Bronchial epithelial cell (primary cell): ENCODE measurements around the gene KRT72. TPM values are rescaled to one million over a fixed set of nuclear protein-coding genes. Genes with fewer than 3 reads are reported as not detected.
A peak's percentile ranks its signal among the peaks of the same experiment; 100 is the strongest.

Experiments used
- DNase-seq: peaks from one replicate; pipeline ENCODE4 v3.0.0-alpha.2; 2010; ENCODE audit warnings: low read depth
- FAIRE-seq: peaks from 2 replicates; lab custom pipeline; 2011; peaks lifted over from hg19 to GRCh38; lab: Jason Lieb, UNC
- H3K27me3 ChIP-seq: 2 replicates; pipeline ENCODE4 v1.5.1; 2011; ENCODE audit warnings: low read length; ENCODE audit not compliant: control insufficient read depth, insufficient read depth
- H3K36me3 ChIP-seq: 2 replicates; pipeline ENCODE4 v1.5.1; 2011; ENCODE audit warnings: low read length; ENCODE audit not compliant: control insufficient read depth, insufficient read depth
- H3K4me3 ChIP-seq: 2 replicates; pipeline ENCODE4 v1.5.1; 2011; ENCODE audit warnings: mild to moderate bottlenecking, low read depth, low read length, control low read depth
- CTCF ChIP-seq: IDR thresholded peaks from 2 replicates; pipeline ENCODE4 v1.5.1; 2011; ENCODE audit warnings: mild to moderate bottlenecking, moderate library complexity, low read length, control low read depth, inconsistent platforms; ENCODE audit not compliant: insufficient read depth, severe bottlenecking
- total RNA-seq: library from RNA; depleted of rRNA; stranded (reverse); fragments of >200 nt; gene quantifications from 2 replicates; pipeline ENCODE4 v1.2.1, GENCODE V29; 2014

KRT72 gene
- total RNA-seq, 1 donor from 2014 or later = not detected

DNA sequence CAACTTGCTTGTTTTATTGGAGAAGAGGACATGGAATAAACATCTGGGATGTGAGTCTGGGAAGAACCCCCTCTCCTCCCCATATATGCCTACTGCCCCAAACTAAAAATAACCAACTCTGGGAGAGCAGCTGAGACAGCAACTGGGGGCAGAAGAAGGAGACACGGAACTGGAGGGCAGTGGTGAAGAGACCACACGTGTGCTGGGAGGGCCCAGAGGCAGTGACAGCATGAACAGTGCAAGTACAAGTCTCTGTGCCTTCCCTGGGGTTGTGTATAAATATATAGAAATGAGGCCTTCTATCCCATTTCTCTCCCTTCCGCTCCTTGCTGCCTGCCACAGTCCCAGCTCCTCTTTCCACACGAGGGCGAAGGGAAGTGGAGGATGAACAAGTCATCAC, 21.1 kb upstream of the KRT72 start:
- Histone ChIP-seq H3K4me3 (no peak overlapping the region), H3K27me3 (peaks cover 5% of the 10 kb centered on the region), H3K36me3 (no peaks in the 10 kb centered on the region)
- DNase-seq (no peak), FAIRE-seq (no peak)
- no peak for TF ChIP-seq CTCF

- no peak for TF ChIP-seq CTCF
- no peak for DNase-seq
These were observed 17.6 kb upstream of the KRT72 start for GRCh38 chr12:52618866-52619265.

GRCh38 chr12:52618216-52618615, 17.0 kb upstream of the KRT72 start, which contains the start of gene KRT73:
KRT73 (minus strand) TSS chr12:52618559; CDS start chr12:52618524, 35 bp downstream.
- Histone ChIP-seq H3K27me3 (peaks cover 5% of the 10 kb centered on the region), H3K36me3 (no peaks in the 10 kb centered on the region), H3K4me3 (no peak within 1 kb of the TSS)
- no peak for TF ChIP-seq CTCF
- DNase-seq = no peak
- FAIRE-seq = no peak

More at GRCh38 chr12:52618866-52619265, 17.6 kb upstream of the KRT72 start:
- peaks cover 5% of the 10 kb centered on the region for H3K27me3 ChIP-seq
- no peaks in the 10 kb centered on the region for H3K36me3 ChIP-seq
- no peak overlapping the region for H3K4me3 ChIP-seq
- no peak for FAIRE-seq

GRCh38 chr12:52617403-52617785, 16.1 kb upstream of the KRT72 start:
- Histone ChIP-seq H3K4me3 (no peak overlapping the region), H3K36me3 (no peaks in the 10 kb centered on the region), H3K27me3 (peaks cover 5% of the 10 kb centered on the region)
- TF ChIP-seq CTCF = no peak
- no peak for DNase-seq
- peak; percentile 89 for FAIRE-seq

DNA sequence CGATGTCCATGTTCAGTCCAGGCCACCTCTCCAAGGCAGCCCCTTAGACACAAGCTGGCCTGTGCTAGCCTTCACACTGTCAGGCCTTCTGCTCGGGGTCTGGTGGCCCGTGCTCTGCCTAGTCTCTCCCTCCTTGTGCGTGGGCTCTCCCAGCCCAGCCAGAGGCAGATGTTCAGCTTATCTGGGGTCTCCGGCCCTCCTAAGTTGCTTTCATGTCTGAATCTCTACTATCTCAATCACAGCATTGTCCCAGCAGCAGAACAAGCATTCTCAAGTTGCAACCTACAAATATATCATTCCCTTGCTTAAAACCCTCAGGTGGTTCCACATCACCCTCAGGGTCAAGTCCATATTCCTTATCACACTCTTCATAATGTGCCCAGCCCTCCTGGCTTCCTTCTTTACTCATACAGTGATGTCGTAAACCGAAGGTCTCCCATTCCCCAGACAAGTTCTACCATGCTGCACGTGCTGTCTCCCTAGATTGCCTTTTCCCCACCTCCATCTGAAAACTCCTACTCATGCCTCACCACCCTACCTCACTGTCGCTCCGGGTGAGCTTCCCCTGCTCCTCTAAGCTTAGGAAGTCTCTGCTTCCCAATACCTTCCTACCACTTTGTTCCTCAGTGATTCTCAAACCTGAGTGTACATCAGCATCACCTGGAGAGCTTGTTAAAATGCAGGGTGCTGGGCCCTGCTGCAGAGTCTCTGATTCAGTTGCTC, 15.6 kb upstream of the KRT72 start:
- Histone ChIP-seq H3K36me3 (no peaks in the 10 kb centered on the region), H3K4me3 (no peak overlapping the region), H3K27me3 (peaks cover 5% of the 10 kb centered on the region)
- DNase-seq = no peak
- peak; percentile 43 for FAIRE-seq
- no peak for TF ChIP-seq CTCF
